Measurements from ENCODE around the gene QSOX1. TPM values are rescaled to one million over a fixed set of nuclear protein-coding genes. Genes with fewer than 3 reads are reported as not detected.

The QSOX1 gene
- total RNA-seq, 1 donor from 2014 or later = 221 TPM

- H3K36me3 Mint-ChIP-seq (ENCODE audit: insufficient read depth) = no peaks in the 10 kb centered on the region
- H3K4me1 Mint-ChIP-seq (ENCODE audit: low read depth) = peaks cover 8% of the 10 kb centered on the region
- no peaks in the 10 kb centered on the region for H3K9me3 Mint-ChIP-seq (ENCODE audit: low read depth)
- TF ChIP-seq CTCF (IDR thresholded peaks at IDR 0.05; ENCODE audit: unreplicated experiment) = no peak
- H3K4me3 Mint-ChIP-seq (ENCODE audit: low read depth) = no peak overlapping the region
- no peak overlapping the region for H3K27ac Mint-ChIP-seq
- H3K27me3 Mint-ChIP-seq = peaks cover 97% of the 10 kb centered on the region
- DNase-seq (ENCODE audit: low spot score, unreplicated experiment) = no peak
These were observed 84.0 kb downstream of the QSOX1 start for GRCh38 chr1:180238675-180239074.

- H3K27ac Mint-ChIP-seq = no peak overlapping the region
- H3K27me3 Mint-ChIP-seq = peaks cover 96% of the 10 kb centered on the region
- no peak for TF ChIP-seq CTCF (IDR thresholded peaks at IDR 0.05; ENCODE audit: unreplicated experiment)
- H3K4me3 Mint-ChIP-seq (ENCODE audit: low read depth) = no peak overlapping the region
- DNase-seq (ENCODE audit: low spot score, unreplicated experiment) = no peak
- no peaks in the 10 kb centered on the region for H3K36me3 Mint-ChIP-seq (ENCODE audit: insufficient read depth)
- H3K4me1 Mint-ChIP-seq (ENCODE audit: low read depth) = peaks cover 5% of the 10 kb centered on the region
- no peaks in the 10 kb centered on the region for H3K9me3 Mint-ChIP-seq (ENCODE audit: low read depth)
These were observed 84.8 kb downstream of the QSOX1 start for GRCh38 chr1:180239145-180240096.

DNA sequence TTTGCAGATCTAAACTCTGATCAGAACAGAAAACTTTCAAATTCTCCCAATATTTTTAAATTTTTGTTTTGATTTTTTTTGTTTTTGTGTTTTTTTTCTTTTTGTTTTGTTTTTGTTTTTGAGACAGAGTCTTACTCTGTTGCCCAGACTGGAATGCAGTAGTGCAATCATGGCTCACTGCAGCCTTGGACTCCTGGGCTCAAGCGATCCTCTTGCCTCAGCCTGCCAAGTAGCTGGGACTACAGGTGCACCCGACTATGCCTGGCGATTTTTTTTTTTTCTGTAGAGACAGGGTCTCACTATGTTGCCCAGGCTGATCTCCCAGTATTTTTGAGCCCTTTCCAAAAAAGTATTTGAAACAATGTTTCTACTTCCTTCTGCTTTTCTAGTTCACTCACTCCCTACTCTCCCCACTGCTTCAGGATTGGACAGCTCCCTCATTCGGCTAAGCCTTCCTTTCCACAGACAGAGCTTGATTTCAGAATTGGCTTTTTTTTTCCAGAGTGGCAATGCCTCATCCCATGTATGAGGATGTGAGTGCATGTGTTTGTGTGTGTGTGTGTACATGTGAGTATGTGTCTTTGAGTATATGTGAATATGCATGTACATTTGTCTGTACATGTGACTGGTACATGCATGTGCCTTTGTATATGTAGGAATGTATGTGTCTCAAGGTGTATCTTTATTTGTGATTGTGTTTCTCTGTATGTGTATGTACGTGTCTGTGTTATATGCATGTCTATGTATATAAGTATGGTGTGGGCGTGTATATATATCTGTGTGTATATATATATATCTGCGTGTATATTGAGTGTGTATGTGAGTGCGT is 87.3 kb downstream of the QSOX1 start:
- H3K27me3 Mint-ChIP-seq = peaks cover 75% of the 10 kb centered on the region
- H3K9me3 Mint-ChIP-seq (ENCODE audit: low read depth) = no peaks in the 10 kb centered on the region
- H3K27ac Mint-ChIP-seq = no peak overlapping the region
- DNase-seq (ENCODE audit: low spot score, unreplicated experiment) = no peak
- peaks cover under 1% of the 10 kb centered on the region for H3K4me1 Mint-ChIP-seq (ENCODE audit: low read depth)
- no peak for TF ChIP-seq CTCF (IDR thresholded peaks at IDR 0.05; ENCODE audit: unreplicated experiment)
- H3K36me3 Mint-ChIP-seq (ENCODE audit: insufficient read depth) = no peaks in the 10 kb centered on the region
- no peak overlapping the region for H3K4me3 Mint-ChIP-seq (ENCODE audit: low read depth)

GRCh38 chr1:180243517-180244221 is 89.0 kb downstream of the QSOX1 start:
- TF ChIP-seq CTCF (IDR thresholded peaks at IDR 0.05; ENCODE audit: unreplicated experiment) = no peak

GRCh38 chr1:180244840-180245239 is 90.2 kb downstream of the QSOX1 start:
- H3K4me3 Mint-ChIP-seq (ENCODE audit: low read depth) = no peak overlapping the region
- H3K36me3 Mint-ChIP-seq (ENCODE audit: insufficient read depth) = no peaks in the 10 kb centered on the region
- H3K4me1 Mint-ChIP-seq (ENCODE audit: low read depth) = peaks cover 14% of the 10 kb centered on the region
- peaks cover 48% of the 10 kb centered on the region for H3K27me3 Mint-ChIP-seq
- no peaks in the 10 kb centered on the region for H3K9me3 Mint-ChIP-seq (ENCODE audit: low read depth)
- H3K27ac Mint-ChIP-seq = no peak overlapping the region
- no peak for TF ChIP-seq CTCF (IDR thresholded peaks at IDR 0.05; ENCODE audit: unreplicated experiment)
- DNase-seq (ENCODE audit: low spot score, unreplicated experiment) = no peak

More at GRCh38 chr1:180243517-180244221, 89.0 kb downstream of the QSOX1 start:
- peaks cover 57% of the 10 kb centered on the region for H3K27me3 Mint-ChIP-seq
- H3K4me1 Mint-ChIP-seq (ENCODE audit: low read depth) = peaks cover 13% of the 10 kb centered on the region
- no peak overlapping the region for H3K4me3 Mint-ChIP-seq (ENCODE audit: low read depth)
- no peaks in the 10 kb centered on the region for H3K9me3 Mint-ChIP-seq (ENCODE audit: low read depth)
- no peak for DNase-seq (ENCODE audit: low spot score, unreplicated experiment)
- H3K27ac Mint-ChIP-seq = no peak overlapping the region
- H3K36me3 Mint-ChIP-seq (ENCODE audit: insufficient read depth) = no peaks in the 10 kb centered on the region
